Pancreas (tissue), 10 donors: ENCODE data around the gene NDUFA6. TPM values are rescaled to one million over a fixed set of nuclear protein-coding genes. Genes with fewer than 3 reads are reported as not detected.
A peak's percentile ranks its signal among the peaks of the same experiment; 100 is the strongest.

Experiments used
- ATAC-seq, 4 donors: fragments of 200-7000 bp; cut with Tn5 transposase; one replicate each; pipeline versions ENCODE4 v1.8.0 to v1.9.1; 2020; ENCODE audit warnings: mild to moderate bottlenecking in 4 of 4, moderate library complexity in 4 of 4
- DNase-seq, 6 donors: peaks; one replicate each; pipeline ENCODE4 v3.0.0-alpha.2; 2020
- FAIRE-seq: peaks from 2 replicates; lab custom pipeline; 2012; peaks lifted over from hg19 to GRCh38; lab: Jason Lieb, UNC
- H3K27ac ChIP-seq, 4 donors: fragments of 200-600 bp; sonication (generic); 1 replicate in 3 of 4; 2 replicates in 1 of 4; pipeline versions ENCODE4 v1.5.0 to v1.8.0; 2020
- H3K27me3 ChIP-seq, 4 donors: fragments of 200-600 bp; one replicate each; pipeline ENCODE4 v1.8.0; 2021
- H3K36me3 ChIP-seq, 3 donors: fragments of 200-600 bp; sonication (generic) in 1 of 3; one replicate each; pipeline versions ENCODE4 v1.5.0 to v1.8.0; 2020 to 2021
- H3K4me1 ChIP-seq, 3 donors: fragments of 200-600 bp; one replicate each; pipeline ENCODE4 v1.8.0; 2021
- H3K4me3 ChIP-seq, 4 donors: fragments of 200-600 bp; sonication (generic) in 2 of 4; one replicate each; pipeline versions ENCODE4 v1.5.0 to v1.8.0; 2020 to 2021
- H3K9me3 ChIP-seq, 4 donors: fragments of 200-600 bp; one replicate each; pipeline ENCODE4 v1.8.0; 2021
- CTCF ChIP-seq, 4 donors: fragments of 200-600 bp; sonication (generic) in 3 of 4; IDR thresholded peaks; one replicate each; pipeline versions ENCODE4 v1.5.0 to v1.8.0; 2021; ENCODE audit warnings: antibody characterized with exemption in 4 of 4
- WGBS, 2 donors: extraction: QIAGEN DNeasy Blood & Tissue Kit; methylation state at CpG; one replicate each; pipeline ENCODE4 v1.1.7; 2013; 5-methylcytosine and 5-hydroxymethylcytosine counted together
- intact Hi-C, 3 donors: fragments of 100-400 bp; cut with DNase I; formaldehyde crosslinking; loops; one replicate each; pipeline versions ENCODE4 v1.11.1 to v1.14.2; 2022
- polyA plus RNA-seq, 2 donors: library from polyadenylated mRNA; stranded (reverse); fragments of 200-250 nt; gene quantifications; one replicate each; pipeline ENCODE4 v1.2.3, GENCODE V29; 2013
- total RNA-seq, 6 donors: library from RNA; stranded (reverse); fragmentation: NEBNext Ultra II Directional in 4 of 6; extraction: Animal tissue kit (Norgen Biotek cat#: 25700) in 4 of 6; gene quantifications; one replicate each; pipeline versions ENCODE4 v1.2.1 to v1.2.4, GENCODE V29; 2021 to 2023
- donor health status: healthy with polysubstance abuse.
- donor health status: DM: no; HTN: no; CAD: no; lungs with moderate emphysema.
- donor health status: DM: no; HTN: no; CAD: no.
- donor health status: control.
- donor health status: control.
- donor health status: Bipolar disorder and iron deficiency.
- donor health status: DM: yes; HTN: yes; CAD: no.
- donor health status: DM: no; HTN: no; CAD: no.
- donor health status: DM: no; HTN: no; CAD: no.
- donor health status: DM: yes; HTN: yes; CAD: no.

NDUFA6 gene
- total and polyA plus RNA-seq, 8 donors, result 16.8 to 44.5 (median 24.4) TPM

DNA sequence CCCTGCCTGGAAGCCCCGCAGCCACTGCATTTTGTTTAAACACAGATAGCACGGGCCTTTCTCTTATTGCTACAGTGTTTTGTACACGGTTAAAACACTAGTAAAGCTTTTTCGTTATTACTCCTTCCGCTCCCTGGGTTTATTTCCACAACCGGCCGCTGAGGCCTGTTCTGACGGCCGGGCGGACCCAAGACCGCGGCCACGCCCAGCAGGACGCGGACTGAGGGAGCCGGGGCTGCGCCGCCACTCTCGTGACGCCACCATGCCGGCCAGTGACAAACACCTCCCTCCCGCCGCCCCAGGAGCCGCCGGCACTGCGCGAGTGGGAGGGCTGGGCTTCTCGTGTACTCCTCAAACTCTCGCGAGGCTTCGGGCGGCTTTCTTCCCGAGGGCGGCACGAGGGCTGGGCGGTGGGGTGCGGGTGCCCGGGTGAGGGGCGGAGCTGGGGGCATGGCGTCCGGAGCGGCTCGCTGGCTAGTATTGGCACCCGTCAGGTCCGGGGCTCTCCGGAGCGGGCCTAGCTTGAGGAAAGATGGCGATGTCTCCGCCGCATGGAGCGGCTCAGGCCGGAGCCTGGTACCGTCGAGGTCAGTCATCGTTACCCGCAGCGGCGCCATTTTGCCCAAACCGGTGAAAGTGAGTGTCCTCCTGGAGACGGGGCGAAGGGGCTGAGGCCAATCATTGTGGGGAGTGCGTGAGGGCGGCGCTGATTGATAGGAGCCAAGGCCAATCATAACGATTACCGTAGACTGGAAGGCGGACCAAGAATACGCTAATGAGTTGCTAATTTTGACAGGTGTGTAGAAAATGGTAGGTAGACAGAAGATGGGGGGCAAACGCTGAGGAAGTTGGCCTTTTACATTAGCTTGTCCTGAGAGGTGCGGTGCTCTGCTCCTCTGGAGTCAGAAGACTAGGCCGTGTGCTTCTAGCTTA is 11.0 kb downstream of the NDUFA6 start, which contains the start of gene SMDT1:
Gene SMDT1, plus strand, starts transcription at position 382 of the 933 bp plus-strand sequence. Its CDS starts 69 bp downstream, at position 451.
- Histone ChIP-seq H3K27ac (peak within 1 kb of the TSS; percentile 83 to 97 (median 93)), H3K36me3 (peaks cover 0 to 28% (median 5%) of the 10 kb centered on the region in 3 donors), H3K27me3 (no peaks in the 10 kb centered on the region), H3K9me3 (no peaks in the 10 kb centered on the region), H3K4me1 (peaks cover 10 to 23% (median 19%) of the 10 kb centered on the region in 3 donors), H3K4me3 (peak within 1 kb of the TSS; percentile 49 to 51 (median 50))
- 0 to 1% methylated on average over 70 to 71 of the region's 71 CpGs for WGBS, 2 donors
- ATAC-seq (peak; percentile 89 to 95 (median 90)), DNase-seq (peak; percentile 99 to 100 (median 100)), FAIRE-seq (peak; percentile 93)
- intact Hi-C loops, result no loop called here
- TF ChIP-seq CTCF (IDR thresholded peaks at IDR 0.05), result no peak

- DNase-seq (peak in 2 of 6 donors; percentile 44 to 66), ATAC-seq (peak; percentile 3 to 9 (median 4)), FAIRE-seq (no peak)
- TF ChIP-seq CTCF (IDR thresholded peaks at IDR 0.05), result no peak
- peaks cover 0 to 28% (median 4%) of the 10 kb centered on the region in 3 donors for H3K36me3 ChIP-seq
- H3K4me3 ChIP-seq, result peak overlapping the region; percentile 2 to 51 (median 50)
- 24 to 31% methylated on average over 24 of the region's 24 CpGs for WGBS, 2 donors
- H3K9me3 ChIP-seq, result no peaks in the 10 kb centered on the region
- peak overlapping the region; percentile 83 to 97 (median 93) for H3K27ac ChIP-seq
- peaks cover 10 to 23% (median 21%) of the 10 kb centered on the region in 3 donors for H3K4me1 ChIP-seq
- intact Hi-C loops, result no loop called here
- H3K27me3 ChIP-seq, result no peaks in the 10 kb centered on the region
These were observed 11.9 kb downstream of the NDUFA6 start for GRCh38 chr22:42078469-42079318.

DNA sequence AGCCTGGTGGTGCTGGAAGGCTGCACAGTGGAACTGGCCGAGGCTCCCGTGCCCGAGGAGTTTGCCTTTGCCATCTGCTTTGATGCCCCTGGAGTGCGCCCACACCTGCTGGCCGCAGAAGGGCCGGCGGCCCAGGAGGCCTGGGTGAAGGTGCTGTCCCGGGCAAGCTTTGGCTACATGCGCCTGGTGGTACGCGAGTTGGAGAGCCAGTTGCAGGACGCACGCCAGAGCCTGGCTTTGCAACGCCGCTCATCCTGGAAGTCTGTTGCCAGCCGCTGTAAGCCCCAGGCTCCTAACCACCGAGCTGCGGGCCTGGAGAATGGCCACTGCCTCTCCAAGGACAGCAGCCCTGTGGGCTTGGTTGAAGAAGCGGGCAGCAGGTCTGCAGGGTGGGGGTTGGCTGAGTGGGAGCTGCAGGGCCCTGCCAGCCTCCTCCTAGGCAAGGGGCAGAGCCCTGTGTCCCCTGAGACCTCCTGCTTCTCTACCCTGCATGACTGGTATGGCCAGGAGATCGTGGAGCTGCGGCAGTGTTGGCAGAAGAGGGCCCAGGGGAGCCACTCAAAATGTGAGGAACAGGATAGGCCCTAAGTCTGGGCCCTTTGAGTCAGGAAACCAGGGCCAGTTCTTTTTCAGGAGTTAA is 13.0 kb downstream of the NDUFA6 start:
- Histone ChIP-seq H3K27ac (peak overlapping the region in 2 of 4 donors; percentile 92 to 97), H3K9me3 (no peaks in the 10 kb centered on the region), H3K4me1 (peaks cover 10 to 25% (median 23%) of the 10 kb centered on the region in 3 donors), H3K36me3 (peaks cover 0 to 19% (median 2%) of the 10 kb centered on the region in 3 donors), H3K27me3 (no peaks in the 10 kb centered on the region), H3K4me3 (no peak overlapping the region)
- 88 to 89% methylated on average over 21 of the region's 21 CpGs for WGBS, 2 donors
- intact Hi-C loops, result no loop called here
- FAIRE-seq, result no peak
- DNase-seq, result peak in 2 of 6 donors; percentile 55 to 80
- TF ChIP-seq CTCF (IDR thresholded peaks at IDR 0.05), result no peak
- ATAC-seq, result no peak

- ATAC-seq, result no peak
- Histone ChIP-seq H3K27ac (no peak overlapping the region), H3K4me3 (no peak overlapping the region), H3K9me3 (no peaks in the 10 kb centered on the region), H3K27me3 (no peaks in the 10 kb centered on the region), H3K4me1 (peaks cover 10 to 25% (median 23%) of the 10 kb centered on the region in 3 donors), H3K36me3 (peaks cover 0 to 13% (median 0%) of the 10 kb centered on the region in 3 donors)
- FAIRE-seq, result no peak
- DNase-seq, result peak in 1 of 6 donors; percentile 19
- 90 to 93% methylated on average over 20 of the region's 20 CpGs for WGBS, 2 donors
- intact Hi-C loops, result no loop called here
- TF ChIP-seq CTCF (IDR thresholded peaks at IDR 0.05), result no peak
These were observed 13.6 kb downstream of the NDUFA6 start for GRCh38 chr22:42076764-42077485.
